GM12801 (cell line): ENCODE data around the gene NRG3.

Experiments
- CTCF ChIP-seq: IDR thresholded peaks from one replicate; pipeline ENCODE4 v1.5.1; 2011; ENCODE audit warnings: control low read depth; ENCODE audit not compliant: insufficient read length; ENCODE audit errors: extremely low read depth

The NRG3 gene

GRCh38 chr10:82888809-82889455, 1013.9 kb downstream of the NRG3 start:
- no peak for TF ChIP-seq CTCF

GRCh38 chr10:82889728-82890127, 1014.7 kb downstream of the NRG3 start:
- TF ChIP-seq CTCF: no peak

GRCh38 chr10:82890573-82890972, 1015.6 kb downstream of the NRG3 start:
- no peak for TF ChIP-seq CTCF

- TF ChIP-seq CTCF: no peak
Measured at GRCh38 chr10:82908096-82908495, 1033.1 kb downstream of the NRG3 start.

GRCh38 chr10:82908751-82909150, 1033.8 kb downstream of the NRG3 start:
- TF ChIP-seq CTCF: no peak

GRCh38 chr10:82910301-82910700, 1035.3 kb downstream of the NRG3 start:
- TF ChIP-seq CTCF: no peak

- TF ChIP-seq CTCF: no peak
Measured at GRCh38 chr10:82914655-82915136, 1039.7 kb downstream of the NRG3 start.
